AG10803 (cell line): ENCODE data around the gene WTIP.
"Not testable (repeated sequence)": the region's sequence is repeated elsewhere in the genome, so short reads cannot be mapped to it uniquely, and the experiment has no call there.

Experiments
- DNase-seq: peaks from one replicate; pipeline ENCODE4 v3.0.0; 2010; ENCODE audit warnings: low read depth
- H3K4me3 ChIP-seq: 2 replicates; pipeline ENCODE4 v1.5.1; 2011; ENCODE audit warnings: mild to moderate bottlenecking, low read length, control low read depth
- TF ChIP-seq, protein P1 (sequence below): conservative IDR thresholded peaks from 2 replicates; pipeline ENCODE4 v1.5.1; 2011; ENCODE audit warnings: mild to moderate bottlenecking, low read length, control low read depth, inconsistent platforms

Gene WTIP

DNA sequence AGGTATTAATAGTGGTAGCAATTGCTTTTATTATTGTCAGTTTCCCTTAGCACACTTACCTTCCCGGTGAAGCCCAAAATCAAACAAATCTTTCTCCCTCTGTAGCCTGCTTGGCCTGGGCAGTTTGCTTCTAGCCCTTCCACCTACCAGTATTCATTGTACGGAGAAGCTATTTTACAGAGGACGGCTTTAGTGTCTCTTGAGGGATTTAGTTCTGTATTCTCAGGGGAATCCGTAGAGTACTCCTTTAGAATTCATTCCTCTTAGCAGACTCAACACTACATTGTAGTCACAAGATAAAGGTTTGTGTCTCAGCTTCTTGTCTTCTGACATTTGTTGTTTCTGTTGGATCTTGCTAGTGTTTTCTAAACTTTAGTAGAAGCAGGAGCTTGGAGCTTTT, 24.1 kb upstream of the WTIP start:
- no peak for DNase-seq
- TF ChIP-seq, protein P1, sequence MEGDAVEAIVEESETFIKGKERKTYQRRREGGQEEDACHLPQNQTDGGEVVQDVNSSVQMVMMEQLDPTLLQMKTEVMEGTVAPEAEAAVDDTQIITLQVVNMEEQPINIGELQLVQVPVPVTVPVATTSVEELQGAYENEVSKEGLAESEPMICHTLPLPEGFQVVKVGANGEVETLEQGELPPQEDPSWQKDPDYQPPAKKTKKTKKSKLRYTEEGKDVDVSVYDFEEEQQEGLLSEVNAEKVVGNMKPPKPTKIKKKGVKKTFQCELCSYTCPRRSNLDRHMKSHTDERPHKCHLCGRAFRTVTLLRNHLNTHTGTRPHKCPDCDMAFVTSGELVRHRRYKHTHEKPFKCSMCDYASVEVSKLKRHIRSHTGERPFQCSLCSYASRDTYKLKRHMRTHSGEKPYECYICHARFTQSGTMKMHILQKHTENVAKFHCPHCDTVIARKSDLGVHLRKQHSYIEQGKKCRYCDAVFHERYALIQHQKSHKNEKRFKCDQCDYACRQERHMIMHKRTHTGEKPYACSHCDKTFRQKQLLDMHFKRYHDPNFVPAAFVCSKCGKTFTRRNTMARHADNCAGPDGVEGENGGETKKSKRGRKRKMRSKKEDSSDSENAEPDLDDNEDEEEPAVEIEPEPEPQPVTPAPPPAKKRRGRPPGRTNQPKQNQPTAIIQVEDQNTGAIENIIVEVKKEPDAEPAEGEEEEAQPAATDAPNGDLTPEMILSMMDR: no peak
- H3K4me3 ChIP-seq: no peak overlapping the region

DNA sequence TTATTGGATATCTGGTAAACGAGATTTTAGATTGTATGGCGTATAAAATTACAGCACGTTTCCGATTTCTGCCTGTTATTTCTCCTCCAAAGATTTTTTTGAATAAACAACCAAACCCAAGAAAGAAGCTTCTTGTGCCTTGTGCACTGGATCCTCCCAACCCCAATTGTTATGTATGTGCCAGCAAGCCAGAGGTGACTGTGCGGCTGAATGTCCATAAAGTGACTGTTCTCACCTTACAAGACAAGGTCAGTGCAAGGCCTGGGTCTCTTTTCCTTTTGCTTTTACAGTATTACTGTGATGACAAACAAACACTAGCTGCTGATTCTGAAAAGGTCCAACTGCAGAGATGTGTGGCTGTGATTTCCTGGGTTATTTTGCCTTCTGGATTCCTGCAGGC, 22.9 kb upstream of the WTIP start:
- H3K4me3 ChIP-seq: no peak overlapping the region
- TF ChIP-seq, protein P1: no peak
- DNase-seq: no peak

DNA sequence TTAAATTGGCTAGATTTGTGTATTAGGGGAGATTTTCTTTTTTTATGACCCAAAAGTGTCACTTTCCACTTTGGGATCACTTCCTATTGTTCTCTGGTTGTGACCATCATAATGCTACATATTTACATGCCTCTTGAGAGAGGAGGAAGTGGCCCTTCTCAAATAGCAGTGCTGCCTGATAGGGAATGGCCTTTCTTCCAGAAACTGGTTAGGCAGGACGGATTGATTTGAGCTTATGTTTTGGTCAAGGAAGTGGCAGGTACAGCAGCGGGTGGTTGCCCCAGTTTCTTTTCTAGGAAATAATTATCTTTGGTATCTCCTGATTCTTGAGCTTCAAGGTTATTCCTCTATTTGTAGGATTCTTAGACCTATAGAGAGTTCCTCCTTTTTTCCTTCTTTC, 21.9 kb upstream of the WTIP start:
- TF ChIP-seq, protein P1: no peak
- no peak for DNase-seq
- H3K4me3 ChIP-seq: no peak overlapping the region

DNA sequence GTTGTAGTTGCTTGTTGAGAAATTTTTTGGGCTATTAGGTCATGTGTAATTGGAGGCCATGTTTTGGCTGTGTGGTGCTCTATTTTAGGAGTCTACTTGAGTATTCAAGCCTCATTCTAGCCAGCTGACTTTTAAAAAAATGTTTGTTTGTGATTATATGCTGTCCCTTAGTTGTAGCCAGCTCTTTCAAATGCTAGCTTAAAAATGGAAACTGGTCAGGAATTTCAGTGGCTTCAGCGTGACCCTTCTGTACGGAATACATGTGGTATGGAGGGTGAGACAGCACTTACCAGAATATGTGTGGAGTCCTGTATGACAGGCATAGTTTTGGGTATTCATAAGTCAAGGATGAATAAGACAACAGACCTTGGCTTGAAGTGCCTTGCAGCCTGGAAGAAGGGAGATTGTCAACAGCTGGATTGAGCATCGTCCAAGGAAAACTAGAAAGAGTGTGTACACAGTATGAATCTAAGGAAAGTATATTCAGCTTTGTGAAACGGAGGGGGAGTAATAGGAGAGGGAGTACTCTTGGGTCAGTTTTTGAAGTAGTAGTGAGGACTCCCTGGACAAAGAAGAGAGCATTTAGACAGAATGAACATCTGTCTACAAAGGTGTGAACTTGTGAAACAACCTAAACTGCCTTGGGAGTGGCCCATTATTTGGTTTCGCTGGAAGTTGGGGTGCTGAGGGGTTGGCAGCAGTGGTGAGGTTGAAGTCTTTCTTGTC, 20.0 kb upstream of the WTIP start:
- DNase-seq: peak; percentile 73
- TF ChIP-seq, protein P1: no peak
- H3K4me3 ChIP-seq: no peak overlapping the region

DNA sequence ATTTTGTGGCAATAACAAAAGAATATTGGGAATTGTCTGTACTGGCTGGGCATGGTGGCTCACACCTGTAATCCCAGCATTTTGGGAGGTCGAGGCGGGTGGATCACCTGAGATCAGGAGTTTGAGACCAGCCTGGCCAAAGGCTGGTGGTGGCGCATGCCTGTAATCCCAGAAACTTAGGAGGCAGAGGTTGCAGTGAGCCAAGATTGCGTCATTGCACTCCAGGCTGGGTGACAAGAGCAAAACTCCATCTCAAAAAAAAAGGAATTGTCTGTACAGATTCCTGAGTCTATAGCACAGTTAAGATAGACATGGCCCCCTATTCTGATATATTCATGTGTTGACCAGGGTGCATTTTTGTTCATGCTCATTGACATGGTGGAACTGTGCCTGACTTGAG, 16.8 kb upstream of the WTIP start:
- not testable (repeated sequence) for DNase-seq, H3K4me3 ChIP-seq

DNA sequence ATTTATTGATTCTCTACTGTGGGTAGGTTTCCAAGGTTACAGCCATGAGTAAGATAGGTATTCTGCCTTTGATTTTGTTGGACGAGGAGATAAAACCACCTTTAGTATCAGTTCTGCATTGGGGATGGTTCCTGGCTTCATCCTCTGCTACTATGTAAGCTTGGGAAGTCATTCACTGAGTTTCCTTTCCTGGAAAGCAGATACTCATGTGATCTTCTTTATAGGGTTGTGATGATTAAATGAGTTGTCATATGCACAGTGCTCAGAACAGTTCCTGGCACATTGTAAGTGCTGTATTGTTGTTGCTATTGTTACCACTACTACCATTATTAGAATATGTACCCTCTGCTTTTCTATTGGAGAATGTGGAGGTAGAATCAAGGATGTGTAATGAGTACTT, 13.1 kb upstream of the WTIP start:
- H3K4me3 ChIP-seq: no peak overlapping the region
- no peak for DNase-seq
- TF ChIP-seq, protein P1: no peak

DNA sequence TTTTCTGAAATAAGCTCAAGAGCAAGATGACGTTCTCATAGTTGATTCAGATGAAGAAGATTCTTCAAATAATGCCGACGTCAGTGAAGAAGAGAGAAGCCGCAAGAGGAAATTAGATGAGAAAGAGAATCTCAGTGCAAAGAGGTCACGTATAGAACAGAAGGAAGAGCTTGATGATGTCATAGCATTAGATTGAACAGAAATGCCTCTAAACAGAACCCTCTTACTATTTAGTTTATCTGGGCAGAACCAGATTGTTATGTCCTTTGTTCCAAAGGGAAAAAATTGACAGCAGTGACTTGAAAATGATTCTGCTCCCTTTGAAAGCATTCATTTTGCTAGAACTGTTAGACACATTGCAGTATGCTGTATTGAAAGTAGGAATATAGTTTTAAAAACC, 12.5 kb upstream of the WTIP start:
- H3K4me3 ChIP-seq, DNase-seq: not testable (repeated sequence)

DNA sequence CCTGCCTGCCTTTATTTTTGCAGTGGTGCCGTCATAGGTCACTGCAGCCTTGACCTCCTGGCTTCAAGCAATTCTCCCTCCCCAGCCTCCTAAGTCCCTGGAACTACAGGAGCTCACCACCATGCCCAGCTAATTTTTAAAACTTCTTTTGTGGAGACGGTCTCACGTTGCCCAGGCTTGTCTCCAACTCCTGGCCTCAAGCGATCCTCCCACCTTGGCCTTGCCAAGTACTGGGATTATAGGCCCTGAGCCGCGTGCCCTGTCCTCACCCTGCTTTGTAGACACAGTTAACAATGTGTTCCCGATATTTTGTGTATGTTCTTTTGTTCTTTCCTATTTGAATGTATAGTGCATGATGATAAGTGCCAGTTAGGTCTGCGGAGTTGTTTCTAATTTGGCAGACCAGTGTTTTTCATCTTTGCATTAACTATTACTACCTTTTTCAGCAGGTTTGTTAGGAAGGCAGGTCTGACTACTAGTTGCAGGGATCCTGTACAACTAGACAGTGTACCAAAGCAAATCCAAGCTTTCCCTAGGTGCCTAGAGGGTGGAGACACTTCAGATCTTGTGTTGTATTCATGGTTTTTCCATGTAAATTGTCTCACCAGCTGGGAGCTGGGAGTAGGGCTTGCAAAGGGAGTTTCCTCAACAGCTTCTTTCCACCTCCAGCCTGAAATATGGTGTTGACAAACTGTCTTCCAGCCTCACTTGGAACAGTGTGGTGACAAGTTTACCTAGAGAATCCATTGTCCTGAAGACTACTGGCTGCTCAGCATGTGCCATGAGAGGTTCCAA, 9.5 kb upstream of the WTIP start:
- TF ChIP-seq, protein P1: no peak
- H3K4me3 ChIP-seq: no peak overlapping the region
- DNase-seq: no peak
